GM18868 (cell line): ENCODE results near the gene KLK12.

Source experiments
- ATAC-seq: cut with Tn5 transposase; IDR thresholded peaks from one replicate; pipeline ENCODE4 v1.9.1; 2021; ENCODE audit warnings: mild to moderate bottlenecking, moderate library complexity; ENCODE audit not compliant: unreplicated experiment

KLK12 gene

GRCh38 chr19:51055866-51056265, 21.1 kb upstream of the KLK12 start:
- ATAC-seq, result no peak

GRCh38 chr19:51047031-51047335, 12.2 kb upstream of the KLK12 start:
- ATAC-seq, result no peak

- no peak for ATAC-seq
Measured at GRCh38 chr19:51044327-51044726, 9.5 kb upstream of the KLK12 start.

- no peak for ATAC-seq
Measured at GRCh38 chr19:51043497-51043896, 8.7 kb upstream of the KLK12 start.

- no peak for ATAC-seq
Measured at GRCh38 chr19:51040151-51040550, 5.3 kb upstream of the KLK12 start.

DNA sequence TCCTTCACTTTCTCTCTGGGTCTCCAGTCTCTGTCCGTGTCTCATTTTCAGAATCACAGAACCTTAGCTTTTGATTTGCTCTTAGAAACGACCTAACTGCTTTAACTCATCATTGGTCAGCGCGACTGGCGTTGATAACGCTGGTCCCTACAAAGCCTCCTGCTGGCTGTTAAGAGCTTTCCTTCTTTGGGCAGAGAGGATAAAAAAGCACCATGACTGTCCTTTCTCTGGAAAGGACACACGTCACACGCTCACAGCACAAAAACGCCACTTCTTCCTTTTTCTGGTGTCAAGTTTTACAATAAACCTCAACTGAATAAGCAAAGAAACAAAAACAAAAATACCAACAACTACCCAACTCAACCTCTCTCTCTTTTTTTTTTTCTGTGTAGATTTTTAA, 1.7 kb upstream of the KLK12 start:
- ATAC-seq, result no peak

DNA sequence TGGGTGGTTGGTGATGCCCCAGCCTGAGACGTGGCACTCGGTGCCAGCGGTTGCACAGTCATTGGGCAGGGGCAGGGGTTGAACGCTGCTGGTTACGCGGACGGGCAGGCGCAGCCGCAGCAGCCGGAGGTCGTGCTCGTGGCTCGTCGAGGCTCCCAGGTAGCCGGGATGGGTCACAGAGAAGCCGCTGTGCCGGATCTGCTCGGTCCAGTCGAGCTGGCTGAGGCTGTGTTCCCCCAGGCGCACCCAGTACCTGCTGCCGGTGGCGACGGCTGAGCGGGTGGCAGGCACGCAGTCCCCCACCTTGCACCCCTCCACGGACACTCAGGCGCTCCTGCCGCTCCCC, 2.9 kb downstream of the KLK12 start:
- no peak for ATAC-seq

DNA sequence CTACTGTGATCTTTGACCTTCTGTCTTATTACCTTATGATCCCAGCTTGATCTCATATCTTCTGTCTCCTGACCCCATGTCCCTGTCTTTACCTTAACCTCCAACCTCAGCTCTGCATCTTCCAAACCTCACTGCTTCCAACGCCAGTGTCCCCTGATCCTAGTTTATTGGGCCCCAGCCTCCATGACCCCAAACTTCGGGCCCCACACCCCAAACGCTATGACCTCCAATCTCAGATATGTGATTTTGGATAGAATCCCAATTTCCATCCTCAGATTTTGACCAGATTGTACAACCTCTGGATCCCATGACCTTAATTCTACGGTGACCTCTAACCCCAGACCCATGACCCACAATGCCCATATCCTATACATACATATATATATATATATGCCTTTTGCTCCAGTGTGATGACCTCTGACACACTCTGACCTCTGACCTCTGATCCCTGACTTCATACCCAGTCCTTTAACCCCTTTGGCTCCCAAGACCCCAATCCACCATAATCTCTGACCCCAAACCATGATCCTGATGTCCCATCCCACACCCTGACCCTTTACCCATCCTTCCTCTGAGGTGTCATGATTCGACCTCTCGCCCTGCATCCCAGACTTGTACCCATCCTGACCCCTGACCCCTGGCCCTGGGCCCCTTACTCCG, 3.5 kb downstream of the KLK12 start:
- no peak for ATAC-seq

- ATAC-seq, result no peak
Measured at GRCh38 chr19:51030631-51031030, 4.2 kb downstream of the KLK12 start.

- no peak for ATAC-seq
Measured at GRCh38 chr19:51029718-51030117, 5.1 kb downstream of the KLK12 start.

- ATAC-seq, result no peak
Measured at GRCh38 chr19:51027873-51028272, 6.9 kb downstream of the KLK12 start.

GRCh38 chr19:51027126-51027806, 7.5 kb downstream of the KLK12 start:
- ATAC-seq, result no peak

- no peak for ATAC-seq
Measured at GRCh38 chr19:51026554-51026831, 8.3 kb downstream of the KLK12 start, which contains the start of gene KLK11. TSS of gene KLK11 (minus strand) at chr19:51026616. CDS start at chr19:51025631, 985 bp downstream.

- ATAC-seq, result no peak
Measured at GRCh38 chr19:51025809-51026553, 8.8 kb downstream of the KLK12 start.

- no peak for ATAC-seq
Measured at GRCh38 chr19:51025401-51025800, 9.4 kb downstream of the KLK12 start.

GRCh38 chr19:51024924-51025323, 9.9 kb downstream of the KLK12 start:
- ATAC-seq, result no peak

- no peak for ATAC-seq
Measured at GRCh38 chr19:51023946-51024345, 10.9 kb downstream of the KLK12 start.

DNA sequence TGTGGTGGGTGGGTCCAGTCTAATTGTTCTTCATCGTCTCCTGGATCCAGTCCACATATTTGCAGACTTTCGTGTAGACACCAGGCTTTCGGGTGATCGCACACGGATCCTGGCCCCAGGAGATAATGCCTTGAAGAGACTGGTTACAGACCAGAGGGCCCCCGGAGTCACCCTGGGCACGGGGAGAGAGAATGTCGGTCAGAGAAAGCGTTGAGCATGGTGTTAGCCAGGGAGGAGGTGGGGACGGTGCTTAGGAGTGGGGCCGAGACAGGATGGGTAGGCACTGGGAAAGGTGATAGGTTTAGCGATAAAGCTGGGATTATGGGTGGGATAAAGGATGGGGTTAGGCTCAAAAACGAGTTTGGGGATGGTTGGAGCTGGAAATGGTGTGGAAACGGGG, 12.3 kb downstream of the KLK12 start:
- ATAC-seq, result no peak

DNA sequence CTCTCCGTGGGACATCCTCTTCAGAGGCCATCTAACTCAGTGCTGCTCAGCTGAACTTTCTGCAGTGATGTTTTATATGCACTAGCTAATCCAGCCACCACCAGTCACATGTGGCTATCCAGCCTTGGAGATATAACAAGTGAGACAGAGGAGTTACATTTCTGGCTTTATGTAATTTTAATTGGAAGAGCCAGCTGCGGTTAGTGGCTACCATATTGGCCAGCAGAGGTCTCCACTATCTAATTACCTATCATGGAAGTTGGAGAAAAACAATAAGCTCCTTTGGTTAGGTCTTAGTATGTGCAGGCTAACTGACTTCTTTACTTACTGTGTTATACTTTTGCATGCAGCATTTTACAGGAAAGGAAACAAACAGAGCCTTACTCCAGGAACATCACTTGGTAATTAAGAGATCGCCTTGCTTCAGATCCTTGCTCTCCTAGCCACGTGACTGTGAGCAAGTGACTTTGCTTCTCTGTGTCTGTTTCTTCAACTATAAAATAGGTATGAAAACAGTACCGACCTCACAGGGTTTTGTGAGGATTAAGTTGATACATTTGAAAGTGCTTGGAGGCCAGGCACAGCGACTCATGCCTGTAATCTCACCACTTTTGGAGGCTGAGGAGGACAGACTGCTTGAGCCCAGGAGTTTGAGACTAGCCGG, 13.7 kb downstream of the KLK12 start:
- ATAC-seq, result no peak

- no peak for ATAC-seq
Measured at GRCh38 chr19:51019544-51019925, 15.3 kb downstream of the KLK12 start, which contains the start of gene KLK10. TSS of gene KLK10 (minus strand) at chr19:51019709. CDS start at chr19:51019130, 579 bp downstream.

GRCh38 chr19:51018745-51019543, 15.9 kb downstream of the KLK12 start:
- no peak for ATAC-seq
